Kidney capillary endothelial cell (primary cell): Measurements from ENCODE around the gene KLF12.

ENCODE experiments used
- DNase-seq: peaks from one replicate; pipeline ENCODE4 v3.0.0-alpha.2; 2018; ENCODE audit warnings: low spot score

Gene KLF12

DNA sequence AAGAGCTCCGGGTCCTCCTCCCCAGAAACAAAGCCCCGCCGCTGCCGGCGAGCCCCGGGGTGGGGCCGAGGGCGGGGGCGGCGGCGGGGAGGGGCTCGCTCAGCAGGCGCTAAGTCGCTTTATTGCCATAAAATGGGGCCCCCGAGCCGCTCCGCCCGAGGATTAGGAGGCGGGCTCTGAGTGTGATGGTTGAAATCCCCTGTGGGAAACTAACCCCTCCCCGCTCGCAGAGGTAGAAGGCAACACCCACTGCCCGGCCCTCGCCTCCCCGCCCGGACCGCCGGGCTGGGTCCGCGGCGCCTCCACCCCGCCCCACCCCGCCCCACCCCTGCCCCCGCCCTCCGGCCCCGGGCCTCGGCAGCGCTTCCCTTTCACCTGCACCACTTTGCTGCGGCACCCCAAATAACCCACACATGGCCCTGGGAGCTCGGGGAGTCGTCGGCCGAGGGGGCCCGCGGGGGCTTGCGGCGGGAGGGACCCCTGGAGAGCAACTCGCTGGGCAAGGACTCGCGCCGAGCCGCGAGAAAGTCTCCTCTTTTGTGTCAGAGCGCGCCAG, at the start of gene KLF12:
TSS of gene KLF12 (minus strand) at position 184 of the 556 bp plus-strand sequence.
- peak; percentile 57 for DNase-seq

DNA sequence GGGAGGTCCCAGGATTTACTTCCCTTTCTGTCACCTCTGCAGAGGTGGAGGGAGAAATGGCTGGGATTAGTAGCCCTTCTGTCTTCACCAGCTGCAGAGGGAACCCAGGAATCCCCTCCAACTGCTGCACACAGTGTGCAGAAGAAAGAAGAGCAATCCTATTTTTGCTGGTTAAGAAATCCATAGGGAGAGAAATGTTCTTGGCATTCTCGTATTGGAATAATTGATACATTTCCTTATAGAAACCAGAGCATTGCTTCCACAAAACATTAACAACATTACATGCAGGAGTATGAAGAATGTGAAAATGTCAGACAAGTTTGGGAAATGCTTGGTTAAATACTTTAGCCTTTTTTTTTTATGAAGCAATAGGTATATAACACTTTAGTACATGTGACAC, 48.3 kb upstream of the KLF12 start:
- no peak for DNase-seq

DNA sequence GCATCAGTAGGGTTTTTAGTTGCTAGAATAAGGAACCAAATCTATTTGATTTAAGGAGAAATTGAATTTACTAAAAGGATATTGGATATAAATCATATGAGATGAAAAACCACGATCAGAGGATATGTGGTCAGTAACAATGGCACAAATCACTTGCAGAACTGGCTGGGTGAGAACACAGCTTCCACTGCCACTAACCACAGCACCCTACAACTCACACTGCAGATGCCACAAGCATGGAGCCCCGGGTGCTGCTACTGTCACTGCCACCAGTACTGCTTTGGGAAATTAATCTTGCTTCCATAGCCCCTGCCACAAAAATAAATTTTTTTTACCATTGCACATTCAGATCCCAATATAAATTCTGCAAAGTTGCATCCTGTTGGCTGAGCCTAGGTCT, 40.6 kb upstream of the KLF12 start:
- DNase-seq = no peak

DNA sequence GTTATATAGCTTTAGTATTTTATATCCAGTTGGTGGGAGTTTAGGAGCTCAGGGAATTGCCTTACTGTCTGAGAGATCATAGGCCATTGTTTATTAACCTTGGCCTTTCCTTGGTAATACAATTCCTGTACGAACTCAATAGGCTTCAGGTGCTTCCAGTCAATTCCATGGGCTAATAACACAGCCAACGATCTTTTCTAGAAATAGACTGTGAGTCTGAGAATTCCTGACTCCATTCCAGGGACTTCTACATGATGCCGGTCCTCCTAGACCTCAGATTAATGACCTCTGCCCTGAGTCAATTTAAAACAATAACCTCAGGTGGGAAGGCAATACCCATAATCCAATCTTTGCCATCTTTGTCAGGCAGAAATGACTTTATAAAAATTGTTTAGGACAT, 39.6 kb upstream of the KLF12 start:
- no peak for DNase-seq

DNA sequence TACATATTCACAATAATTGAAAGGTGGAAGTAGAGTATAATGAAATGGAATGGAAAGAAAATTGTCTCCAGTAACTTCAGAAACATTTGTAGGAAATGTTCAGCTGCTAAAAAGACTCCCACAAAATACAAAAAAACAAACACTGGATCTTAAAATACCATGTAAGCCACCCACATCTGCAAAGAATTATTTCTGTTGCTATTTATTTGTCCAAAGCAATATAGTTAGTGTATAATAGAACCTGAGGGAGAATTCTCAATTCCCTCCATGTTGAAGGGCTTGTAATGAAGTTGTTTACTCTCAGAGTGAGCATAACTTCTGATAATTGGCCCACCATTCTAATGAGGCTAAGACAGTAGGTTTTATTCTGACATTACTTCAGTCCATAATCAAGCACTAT, 37.4 kb upstream of the KLF12 start:
- DNase-seq = no peak

DNA sequence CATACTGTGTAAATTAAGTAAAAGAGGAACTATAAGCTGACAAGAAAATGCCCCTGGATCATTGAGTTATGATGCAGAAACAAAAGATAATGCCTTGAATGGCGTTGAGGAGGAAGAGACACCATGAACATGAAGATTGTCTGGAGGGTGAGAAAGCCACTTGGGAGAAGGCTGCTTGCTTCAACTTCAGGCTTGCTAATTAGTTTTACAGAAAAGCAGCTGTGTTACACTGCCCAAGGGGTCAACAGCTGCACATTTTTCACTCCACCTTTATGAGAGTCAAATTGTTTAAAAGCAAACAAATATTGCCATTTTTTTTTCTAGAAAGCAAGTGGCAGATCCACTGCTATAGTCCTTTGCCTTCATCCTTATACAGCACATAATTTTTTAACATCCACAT, 35.5 kb upstream of the KLF12 start:
- DNase-seq = no peak

DNA sequence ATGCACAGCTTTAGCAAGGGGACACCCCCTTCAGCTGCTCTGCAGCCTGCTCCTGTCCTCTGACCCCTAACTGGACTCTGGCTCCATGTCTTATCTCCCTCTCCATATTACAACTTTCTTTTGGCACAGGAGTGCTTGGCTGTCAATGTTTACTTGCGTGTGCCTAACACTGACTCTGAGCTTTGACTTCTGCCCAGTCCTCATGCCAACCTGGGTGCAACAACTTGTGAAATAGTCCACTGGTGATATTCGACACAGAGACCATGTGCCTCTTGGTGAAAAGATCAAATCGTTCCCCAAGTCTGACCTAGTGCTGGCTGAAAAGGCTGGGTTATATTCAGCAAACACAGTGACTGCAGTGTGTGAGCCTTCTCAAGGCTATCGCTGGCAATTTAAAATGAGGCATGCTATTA, 34.1 kb upstream of the KLF12 start:
- no peak for DNase-seq

DNA sequence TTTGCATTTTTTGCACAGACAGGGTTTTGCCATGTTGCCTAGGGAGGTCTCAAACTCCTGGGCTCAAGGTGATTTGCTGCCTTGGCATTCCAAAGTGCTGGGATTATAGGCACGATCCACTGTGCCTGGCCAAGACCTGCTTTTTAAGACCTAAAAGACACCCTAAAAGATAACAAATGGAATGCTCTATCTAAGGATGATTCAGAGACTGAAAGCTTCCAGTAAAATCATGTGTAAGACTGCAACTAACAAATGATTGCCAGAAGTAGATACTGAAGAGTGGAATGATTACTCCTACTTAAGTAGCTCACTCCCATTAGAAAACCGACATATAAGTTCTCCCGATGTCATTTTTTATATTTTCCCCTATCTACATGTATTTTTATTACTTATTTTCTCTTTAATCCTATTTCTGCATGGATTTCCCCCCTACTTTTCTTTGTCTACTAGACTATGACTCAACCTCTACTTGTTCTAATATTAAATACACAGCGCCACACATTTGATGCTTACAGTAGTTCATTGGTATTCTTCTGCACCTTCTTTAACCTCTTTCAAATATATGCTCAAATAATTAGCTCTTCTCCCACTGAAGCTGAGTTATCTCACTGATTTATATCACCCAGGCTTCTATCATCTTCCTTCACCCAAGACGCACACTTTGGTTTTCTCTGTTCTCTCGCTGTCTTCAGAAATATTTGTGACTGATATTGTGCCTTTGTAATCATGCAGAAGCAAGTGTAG, 32.2 kb upstream of the KLF12 start:
- DNase-seq = no peak

DNA sequence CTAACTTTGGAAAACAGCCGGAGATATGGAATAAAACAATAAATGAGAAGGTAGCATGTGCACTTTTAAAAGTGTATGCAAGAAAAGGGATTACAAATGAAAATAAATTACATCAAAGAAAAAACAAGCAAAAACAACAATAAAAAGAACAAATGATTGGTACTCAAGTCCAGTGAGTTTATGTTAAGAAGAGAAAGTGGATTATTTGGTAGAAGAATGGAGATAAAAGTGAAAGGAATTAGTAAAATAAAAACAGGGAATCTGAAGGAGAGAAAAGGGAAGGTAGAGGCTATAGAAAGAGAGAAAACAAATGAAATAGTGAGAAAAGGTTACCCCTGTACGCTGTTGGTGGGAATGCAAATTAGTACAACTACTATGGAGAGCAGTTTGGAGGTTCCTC, 28.6 kb upstream of the KLF12 start:
- DNase-seq = no peak

DNA sequence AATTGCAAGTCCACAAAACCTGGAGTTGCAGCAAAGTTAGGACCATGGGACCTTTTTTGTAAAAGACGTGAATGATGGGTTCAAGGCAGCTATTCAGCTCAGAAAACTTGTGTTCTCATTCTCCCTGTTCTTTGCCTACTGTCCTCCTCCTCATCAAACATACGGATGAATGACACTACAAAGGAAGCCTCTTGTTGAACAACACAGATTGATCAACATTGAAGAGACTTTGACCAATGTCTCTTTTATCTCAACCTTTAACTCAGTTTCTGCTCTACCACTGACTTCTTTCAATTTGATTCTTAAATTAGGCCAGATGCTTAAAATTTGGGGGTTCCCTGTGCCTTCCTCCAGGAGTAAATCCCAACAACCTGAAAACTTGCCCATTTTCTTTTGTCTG, 27.9 kb upstream of the KLF12 start:
- DNase-seq = no peak

DNA sequence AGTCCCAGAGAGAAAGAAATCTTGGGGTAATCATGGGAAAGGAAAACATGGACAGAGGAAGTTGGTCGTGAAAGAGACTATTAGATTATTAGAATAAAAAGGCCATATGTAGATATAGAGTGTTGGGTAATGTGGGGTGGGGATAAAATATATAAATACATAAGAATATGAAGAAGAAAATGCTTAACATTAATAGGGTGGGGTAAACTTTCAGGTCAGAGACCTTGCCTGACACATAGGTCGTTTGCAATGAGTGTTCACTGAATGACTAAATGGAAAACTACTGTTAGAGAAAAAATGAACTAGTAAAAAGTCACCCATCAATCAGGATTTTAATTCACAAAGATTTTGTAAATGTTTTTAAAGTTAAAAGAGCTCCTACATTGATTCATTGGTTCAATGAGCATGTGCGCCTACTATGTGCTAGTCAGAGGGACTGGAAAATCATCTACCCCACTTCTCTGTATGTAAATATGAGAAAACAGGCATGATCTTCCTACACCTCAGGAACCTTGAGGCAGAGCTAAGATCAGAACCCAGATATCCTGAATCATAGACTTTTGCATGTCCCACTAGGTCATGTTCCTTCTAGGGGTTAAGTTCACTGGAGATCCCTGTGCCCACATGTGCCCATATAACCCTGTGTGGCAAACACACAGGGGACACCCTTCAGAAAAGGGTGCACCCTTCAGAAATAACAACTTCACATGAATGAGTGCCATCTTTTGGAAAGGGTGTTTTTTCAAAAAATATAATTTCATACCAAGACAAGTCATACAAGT, 24.6 kb upstream of the KLF12 start:
- DNase-seq = no peak

DNA sequence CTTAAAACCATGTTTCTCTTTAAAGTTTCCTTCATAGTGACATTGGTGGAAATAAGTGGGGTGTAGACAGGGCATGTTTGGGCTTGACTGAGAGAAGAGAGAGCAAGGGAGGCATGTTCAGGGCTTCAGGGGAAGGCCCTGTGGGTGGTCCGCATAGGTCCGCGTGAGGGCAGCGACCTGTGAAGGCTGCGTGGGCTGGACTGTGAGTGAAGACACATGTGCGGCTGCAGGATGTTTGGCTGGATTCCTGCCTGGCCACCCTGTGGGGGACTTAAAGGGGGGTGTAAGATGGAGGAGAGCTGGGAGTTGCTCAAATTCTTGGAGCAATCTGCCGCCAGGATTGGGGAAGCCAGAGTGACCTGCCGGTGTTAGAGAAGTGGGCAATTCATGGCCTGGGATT, 23.8 kb upstream of the KLF12 start:
- no peak for DNase-seq

DNA sequence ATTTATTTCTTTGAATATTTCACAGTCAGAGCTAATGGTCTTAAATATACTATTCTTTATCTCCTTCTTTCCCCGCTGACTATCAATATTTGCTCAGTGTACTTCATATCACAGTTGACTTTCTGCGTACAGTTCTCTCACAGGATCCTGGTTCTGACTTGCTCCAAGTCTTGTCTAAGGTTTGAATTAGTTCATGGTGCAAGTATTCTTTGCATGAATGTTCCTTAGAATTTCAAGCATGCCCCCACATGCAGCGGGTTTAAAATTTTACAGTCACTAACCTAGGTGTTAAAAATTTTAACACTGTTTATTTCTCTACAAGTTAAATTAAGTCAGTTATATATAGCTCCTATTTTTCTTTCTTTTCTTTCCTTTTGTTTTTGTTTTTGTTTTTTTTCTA, 20.8 kb upstream of the KLF12 start:
- DNase-seq = no peak

DNA sequence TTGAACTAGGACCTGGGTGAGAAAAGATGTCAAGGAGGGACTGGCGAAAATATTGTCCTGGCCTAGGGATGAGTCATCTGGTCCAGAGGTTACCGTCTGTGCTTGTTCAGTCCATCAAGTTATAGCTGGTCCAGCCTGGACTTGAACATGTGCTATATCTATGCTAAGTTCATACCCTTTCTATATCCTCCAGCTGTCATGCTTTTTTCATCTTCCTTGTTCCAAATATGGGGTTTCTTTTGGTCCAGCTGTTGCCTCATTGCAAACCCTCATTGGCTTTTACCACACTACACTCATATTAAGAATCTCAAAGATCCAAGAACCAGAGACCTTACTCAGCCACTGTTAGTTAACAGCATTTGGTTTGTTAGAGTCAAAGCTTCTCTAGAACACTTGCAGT, 19.1 kb upstream of the KLF12 start:
- DNase-seq = no peak

DNA sequence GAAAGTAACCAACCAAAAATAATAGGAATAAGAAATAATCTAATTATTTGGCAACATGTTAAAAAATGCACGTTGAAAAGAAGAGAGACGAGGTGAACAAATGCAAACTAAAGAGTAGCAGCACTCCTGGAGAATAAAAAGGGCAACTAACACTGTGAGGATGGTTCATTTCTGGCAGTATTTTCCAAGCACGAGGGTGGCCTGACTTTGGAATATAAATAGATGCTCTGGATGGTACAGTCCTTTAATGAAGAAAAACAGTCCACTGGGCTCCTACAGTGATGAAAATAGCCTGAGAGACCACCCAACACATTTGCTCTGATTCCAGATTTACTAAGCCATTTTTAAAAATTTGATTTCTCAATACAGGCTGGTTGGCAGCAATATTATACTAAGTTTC, 17.7 kb upstream of the KLF12 start:
- no peak for DNase-seq

DNA sequence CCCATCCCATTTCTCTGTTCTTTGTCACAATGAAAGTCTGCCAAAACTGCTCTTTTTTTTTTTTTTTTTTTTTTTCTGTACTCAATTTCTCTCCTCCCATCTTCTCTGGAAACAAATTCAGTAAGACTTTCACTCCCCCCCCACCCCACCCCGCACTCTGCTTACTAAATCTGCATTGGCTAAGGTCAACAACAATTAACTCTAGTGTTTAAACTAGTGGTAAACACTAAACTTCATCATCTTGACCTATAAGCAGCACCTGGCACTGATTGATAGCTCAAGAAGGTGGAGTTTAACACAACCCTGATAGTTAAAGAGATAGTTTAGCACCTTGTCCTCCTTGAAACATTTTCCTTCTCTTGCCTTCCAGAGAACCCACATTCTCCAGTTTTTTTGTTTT, 14.1 kb upstream of the KLF12 start:
- no peak for DNase-seq

DNA sequence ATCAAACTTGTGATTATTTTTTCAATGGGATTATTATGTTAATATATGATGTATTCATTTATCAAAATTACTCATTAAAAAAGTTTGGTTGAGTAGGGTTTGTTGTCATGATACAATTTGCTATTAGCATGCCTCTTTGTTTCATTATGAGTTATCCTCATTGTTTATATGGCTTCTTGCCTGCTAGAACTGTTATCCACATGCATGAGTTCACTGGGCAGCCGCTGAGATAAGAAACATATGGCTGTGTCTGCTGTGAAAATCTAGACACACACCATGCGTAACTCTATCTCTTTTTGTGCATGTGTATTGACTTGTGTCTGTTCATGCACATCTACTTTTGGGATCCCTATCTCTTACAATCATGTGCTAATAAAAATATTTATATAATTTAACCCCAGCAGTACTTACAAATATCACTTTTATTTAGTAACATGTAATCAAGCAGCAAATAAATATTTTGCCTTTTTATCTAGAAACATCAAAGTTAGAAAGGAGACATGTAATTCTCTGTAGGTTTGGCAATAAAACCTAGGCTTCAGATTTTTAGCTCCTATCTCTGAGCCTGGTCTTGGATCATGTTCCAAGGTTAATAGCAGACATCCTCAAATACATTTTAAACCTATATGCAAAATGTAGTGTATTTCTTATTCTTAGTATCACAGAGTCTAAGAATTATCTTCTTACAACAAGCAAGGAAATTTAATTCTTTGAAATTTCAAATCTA, 11.2 kb upstream of the KLF12 start:
- DNase-seq = no peak

DNA sequence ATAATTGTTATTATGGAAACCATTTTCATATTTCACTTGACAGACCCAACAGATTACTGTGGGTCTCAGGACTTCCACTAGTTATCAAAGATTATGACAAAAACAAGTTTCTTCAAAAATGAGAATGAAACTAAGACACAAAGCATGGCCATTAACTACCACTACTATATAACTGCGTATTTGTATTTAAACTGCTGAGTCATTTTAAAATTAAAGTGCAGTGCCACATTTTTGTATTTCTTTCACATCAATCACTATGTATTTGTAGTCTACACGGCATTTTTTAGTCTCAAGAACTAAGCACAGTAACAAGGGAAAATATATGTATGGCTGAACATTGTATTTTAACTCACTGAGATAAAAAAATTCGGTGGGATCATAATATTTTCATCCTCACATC, 10.1 kb upstream of the KLF12 start:
- no peak for DNase-seq

DNA sequence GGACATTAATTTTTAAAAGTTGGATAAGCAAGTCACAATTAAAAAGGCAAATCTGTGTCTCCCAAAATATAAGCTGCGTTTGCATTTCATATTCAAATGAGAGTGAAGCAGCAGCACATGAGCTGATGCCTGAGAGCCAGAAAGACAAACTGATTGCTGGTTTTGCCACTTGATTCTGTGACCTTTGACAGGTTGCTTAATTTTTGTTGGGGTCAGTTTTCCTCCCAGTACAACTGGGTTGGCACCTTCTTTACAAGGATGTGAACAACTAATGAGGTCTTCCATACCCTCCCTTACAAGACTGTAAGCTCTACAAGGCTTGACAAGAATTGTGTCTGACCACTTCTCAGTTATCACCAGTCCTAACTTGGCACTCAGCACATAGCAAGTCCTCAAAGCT, 8.1 kb upstream of the KLF12 start:
- no peak for DNase-seq

DNA sequence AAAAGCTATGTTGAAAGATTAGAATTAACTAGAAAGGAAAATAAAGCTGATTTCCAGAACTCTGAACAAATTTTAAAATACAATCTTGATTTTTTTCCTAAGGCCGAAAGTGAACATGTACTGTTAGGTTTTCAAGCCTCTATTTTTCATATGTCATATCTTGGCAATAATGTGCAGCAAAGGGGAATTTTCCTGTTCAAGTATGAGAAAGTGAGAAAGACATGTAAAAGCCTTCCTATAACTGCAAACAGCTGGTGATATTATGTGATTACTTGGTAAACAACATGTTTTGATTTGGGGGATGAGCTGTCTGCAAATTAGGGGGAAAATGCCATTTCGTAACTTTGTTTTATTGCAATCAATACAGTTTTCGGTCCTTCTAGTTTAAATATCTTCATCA, 4.0 kb upstream of the KLF12 start:
- DNase-seq = no peak

DNA sequence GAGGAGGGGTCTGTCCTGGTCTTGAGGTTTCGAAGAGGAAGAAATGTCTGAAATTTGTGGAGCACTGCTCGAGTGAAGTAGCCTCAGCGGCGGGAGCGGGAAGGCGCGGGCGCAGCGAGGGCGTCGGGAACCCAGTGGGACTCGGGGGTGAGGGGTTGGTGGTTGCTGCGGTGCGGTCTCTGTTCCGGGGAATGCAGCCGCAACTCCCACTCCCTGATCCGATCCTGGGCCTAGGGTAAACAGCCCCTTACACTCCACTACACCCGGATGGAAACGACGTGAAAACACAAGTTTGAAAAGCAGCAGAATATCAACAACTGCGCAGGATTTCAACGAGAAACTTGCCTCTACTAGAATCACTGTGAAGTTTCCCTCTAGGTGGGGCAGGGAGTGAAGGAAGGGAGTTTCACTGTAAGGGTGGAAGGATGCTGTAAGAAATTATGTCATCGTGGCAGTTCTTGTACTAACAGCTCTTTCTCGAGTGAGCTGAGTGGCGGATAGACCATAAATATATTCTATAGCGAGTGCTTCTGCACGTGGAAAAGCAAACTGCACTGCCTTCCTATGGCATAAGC, 2.0 kb upstream of the KLF12 start:
- DNase-seq = no peak

DNA sequence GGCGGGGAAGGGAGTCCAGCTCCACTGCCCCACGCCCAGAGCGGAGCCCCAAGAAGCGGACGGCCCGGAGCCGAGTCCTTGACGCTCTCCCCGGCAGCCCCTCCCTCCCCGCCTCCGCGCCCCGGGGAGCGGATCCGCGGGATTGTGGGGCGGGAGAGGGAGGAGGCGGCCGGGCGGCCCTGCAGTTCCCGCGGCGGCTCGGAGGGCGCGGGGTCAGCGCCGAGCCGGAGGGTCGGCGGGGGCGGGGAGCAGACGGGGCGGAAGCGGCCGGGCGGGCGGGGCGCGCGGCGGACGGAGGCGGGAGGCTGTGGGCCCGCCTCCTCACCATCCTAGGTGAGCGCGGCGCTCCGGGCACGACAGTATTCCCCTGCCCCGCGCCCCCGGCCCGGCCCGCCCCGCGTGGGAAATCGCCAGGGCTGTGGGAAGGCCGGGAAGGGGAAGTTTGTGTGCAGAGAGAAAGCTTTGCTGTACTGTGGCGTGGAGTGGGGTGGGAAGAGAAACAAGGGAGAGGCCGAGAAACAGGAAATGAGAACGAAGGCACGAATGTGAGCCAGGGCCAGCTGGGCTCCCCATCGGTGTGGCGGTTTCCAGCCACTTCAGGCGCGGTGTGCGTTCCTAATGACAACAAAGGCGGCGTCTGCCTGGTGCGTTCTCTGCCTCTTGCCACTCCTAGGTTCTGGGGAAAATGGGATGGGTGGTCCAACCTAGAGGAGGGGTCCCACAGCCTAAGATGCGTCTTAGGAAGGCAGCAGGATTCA, 1.3 kb upstream of the KLF12 start:
- DNase-seq = peak; percentile 42
